HG02610 (cell line): ENCODE measurements around the gene GATM.
"Not testable (repeated sequence)": the region's sequence is repeated elsewhere in the genome, so short reads cannot be mapped to it uniquely, and the experiment has no call there.

Source experiments
- ATAC-seq: cut with Tn5 transposase; IDR thresholded peaks from one replicate; pipeline ENCODE4 v1.9.1; 2021; ENCODE audit warnings: mild to moderate bottlenecking, moderate library complexity; ENCODE audit not compliant: unreplicated experiment

Gene GATM

GRCh38 chr15:45389351-45389750 is 11.0 kb upstream of the GATM start:
- no peak for ATAC-seq

DNA sequence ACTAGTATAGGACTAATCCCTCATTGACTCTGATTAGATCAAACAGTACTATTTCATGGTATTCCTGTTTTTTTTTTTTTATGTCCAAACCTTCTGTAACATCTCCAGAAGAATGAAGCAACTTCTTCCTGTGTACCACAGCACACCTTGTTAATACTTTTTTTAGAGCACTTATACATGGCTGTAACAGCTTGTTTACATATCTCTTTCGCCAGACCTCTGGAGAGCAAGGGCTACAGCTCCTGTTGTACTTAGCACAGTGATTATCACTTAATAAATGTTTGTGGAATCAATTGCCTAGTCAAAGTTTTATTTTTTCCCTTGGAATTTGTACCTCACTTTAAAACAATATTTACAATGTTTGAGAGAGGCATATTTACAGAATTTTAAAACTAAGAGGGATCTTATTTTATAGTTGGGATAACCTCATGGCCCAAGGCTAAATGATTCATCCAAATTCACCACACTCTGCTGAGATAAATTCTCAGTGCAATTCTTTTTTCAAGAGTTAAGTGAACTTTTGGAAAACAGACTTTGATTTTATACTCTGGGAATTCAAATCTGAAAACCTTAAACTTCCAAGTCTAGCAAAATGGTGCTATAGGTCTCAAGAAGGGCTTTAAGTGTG is 9.2 kb upstream of the GATM start:
- no peak for ATAC-seq

DNA sequence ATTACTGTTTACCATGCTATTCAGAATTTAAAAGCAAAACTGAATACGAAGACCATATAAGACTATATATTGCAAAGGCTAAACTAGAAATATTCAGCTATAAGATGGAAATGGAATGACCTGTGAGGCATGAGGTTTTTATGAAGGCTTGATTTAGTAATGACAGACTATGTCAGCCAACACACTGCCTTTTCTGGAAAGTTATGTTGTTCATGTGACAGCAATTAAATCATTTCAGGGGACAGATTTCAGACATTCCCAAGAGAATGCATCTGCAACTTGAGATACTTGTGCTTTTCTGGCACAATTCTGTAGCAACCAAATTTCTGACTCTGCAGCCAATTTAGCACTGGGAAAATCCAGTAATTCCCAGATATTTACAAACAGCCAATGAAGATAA is 8.6 kb upstream of the GATM start:
- ATAC-seq: no peak

- no peak for ATAC-seq
Measured at GRCh38 chr15:45386420-45386819, 8.1 kb upstream of the GATM start.

GRCh38 chr15:45385590-45385989 is 7.2 kb upstream of the GATM start:
- ATAC-seq: no peak

GRCh38 chr15:45384700-45385099 is 6.4 kb upstream of the GATM start:
- no peak for ATAC-seq

GRCh38 chr15:45378913-45379262 is 544 bp upstream of the GATM start:
- ATAC-seq: no peak

GRCh38 chr15:45377609-45378148 is 665 bp downstream of the GATM start:
- peak; percentile 13 for ATAC-seq

- ATAC-seq: no peak
Measured at GRCh38 chr15:45376967-45377608, 1.3 kb downstream of the GATM start.

DNA sequence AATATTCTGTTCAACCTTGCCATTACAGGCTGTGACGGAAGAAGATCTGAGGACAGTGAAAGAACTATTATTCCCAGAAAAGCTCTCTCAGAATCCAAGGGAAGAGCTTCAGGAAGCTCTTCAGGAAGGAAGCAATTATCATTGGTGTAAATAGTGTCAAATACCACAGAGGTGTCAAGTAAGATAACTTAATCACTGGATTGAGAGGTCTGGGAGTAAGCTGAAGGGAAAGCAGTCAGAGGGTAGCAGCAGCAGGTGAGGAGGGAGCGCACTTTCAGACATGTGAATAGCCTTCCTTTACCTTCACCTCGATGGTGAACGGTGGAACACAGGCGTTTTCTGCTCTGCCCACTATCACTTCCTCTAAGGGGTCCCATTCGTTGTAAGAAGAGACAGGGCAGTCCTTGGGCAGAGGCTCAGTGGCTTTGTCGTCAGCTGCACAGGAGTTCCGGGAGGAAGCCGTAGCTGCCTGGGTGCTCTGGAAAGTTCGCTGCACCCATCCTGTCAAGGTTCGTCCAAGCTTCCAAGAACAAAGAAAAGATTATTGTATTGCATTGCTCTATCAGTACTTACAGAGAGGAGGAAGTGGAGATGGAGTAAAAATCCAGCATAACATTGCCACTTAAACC is 1.9 kb downstream of the GATM start:
- ATAC-seq: no peak

GRCh38 chr15:45375836-45376235 is 2.5 kb downstream of the GATM start:
- ATAC-seq: no peak

- ATAC-seq: no peak
Measured at GRCh38 chr15:45373976-45374375, 4.4 kb downstream of the GATM start.

- no peak for ATAC-seq
Measured at GRCh38 chr15:45372041-45372995, 6.0 kb downstream of the GATM start.

DNA sequence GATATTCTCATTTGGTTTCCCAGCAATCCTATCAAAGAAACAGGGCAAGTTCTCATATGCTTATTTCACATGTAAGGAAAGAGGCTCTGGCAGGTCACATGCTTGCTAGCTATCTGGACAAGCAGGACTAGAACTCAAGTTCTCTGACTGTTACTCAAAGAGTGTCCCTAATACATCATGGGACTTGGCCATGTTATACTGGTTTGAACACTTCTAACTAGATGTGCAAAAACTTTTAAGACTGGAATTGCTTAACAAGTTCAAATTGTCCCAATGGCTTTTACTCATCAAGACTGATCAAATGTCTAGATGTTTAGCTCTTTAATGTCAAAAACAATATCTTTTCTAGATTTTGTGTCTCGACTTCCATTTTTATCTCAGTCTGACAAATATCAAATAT is 6.8 kb downstream of the GATM start:
- ATAC-seq: no peak

DNA sequence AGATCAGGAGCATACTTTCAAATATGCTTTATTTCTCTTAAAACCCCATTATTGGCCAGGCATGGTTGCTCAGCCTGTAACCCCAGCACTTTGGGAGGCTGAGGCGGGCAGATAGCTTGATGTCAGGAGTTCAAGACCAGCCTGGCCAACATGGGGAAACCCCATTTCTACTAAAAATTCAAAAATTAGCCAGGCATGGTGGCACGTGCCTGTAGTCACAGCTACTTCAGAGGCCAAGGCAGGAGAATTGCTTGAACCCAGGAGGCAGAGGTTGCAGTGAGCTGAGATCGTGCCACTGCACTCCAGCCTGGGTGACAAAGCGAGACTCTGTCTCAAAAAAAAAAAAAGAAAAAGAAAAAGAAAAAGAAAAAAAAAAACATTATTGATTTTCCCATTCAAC is 8.3 kb downstream of the GATM start:
- not testable (repeated sequence) for ATAC-seq

GRCh38 chr15:45367222-45367621 is 11.1 kb downstream of the GATM start:
- ATAC-seq: not testable (repeated sequence)

GRCh38 chr15:45364271-45364670 is 14.1 kb downstream of the GATM start:
- no peak for ATAC-seq

DNA sequence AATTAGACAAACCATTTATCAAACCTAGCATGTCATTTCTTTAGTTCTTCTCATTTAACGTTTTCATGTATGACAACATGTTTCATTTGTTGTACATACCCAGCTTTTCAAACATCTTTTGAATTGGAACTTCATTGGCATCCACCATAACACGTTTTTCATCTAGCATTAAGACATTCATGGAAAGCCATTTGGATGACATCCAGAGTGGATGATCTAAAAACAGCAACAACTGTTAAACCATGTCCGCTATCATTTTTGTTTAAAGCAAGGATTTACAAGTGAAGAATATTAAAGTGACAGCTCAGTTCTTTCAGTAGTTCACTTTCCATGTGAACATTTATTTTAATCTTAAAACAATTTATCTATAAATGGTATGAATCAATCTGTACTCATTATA is 14.5 kb downstream of the GATM start:
- ATAC-seq: no peak

DNA sequence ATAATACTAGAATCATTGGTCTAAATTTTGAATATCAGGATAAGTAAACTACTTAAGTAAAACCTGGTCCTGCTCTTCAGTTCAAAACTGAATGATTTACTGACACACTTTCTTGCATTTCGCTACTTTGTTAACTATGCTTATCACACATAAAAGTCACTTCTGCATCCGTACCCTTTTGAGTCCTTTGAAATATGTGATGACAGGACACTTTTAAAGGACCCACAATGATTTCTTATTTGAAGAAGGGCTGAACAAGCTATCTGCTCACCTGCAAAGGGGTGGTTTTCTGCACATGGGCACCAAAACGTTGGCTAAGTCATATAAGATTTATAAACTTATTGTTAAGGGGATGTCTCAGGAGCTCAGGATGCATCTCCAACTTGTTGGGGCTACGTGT is 15.0 kb downstream of the GATM start:
- ATAC-seq: no peak

GRCh38 chr15:45362419-45362818 is 15.9 kb downstream of the GATM start:
- ATAC-seq: no peak

GRCh38 chr15:45361878-45362277 is 16.5 kb downstream of the GATM start:
- ATAC-seq: no peak
